ENCODE results near the gene ATG16L2.

Gene ATG16L2

GRCh38 chr11:72864702-72865655 lies 50.8 kb downstream of the ATG16L2 start:
- peak overlapping the region; percentile 69 for H3K27ac Mint-ChIP-seq
- H3K9me3 Mint-ChIP-seq: no peaks in the 10 kb centered on the region
- H3K36me3 Mint-ChIP-seq: peaks cover 37 to 53% of the 10 kb centered on the region in 2 donors
- H3K4me3 Mint-ChIP-seq: no peak overlapping the region
- ATAC-seq (replicated peaks) (peak in 1 of 2 donors; percentile 19), DNase-seq (no peak)
- H3K4me1 Mint-ChIP-seq: peaks cover 10 to 36% of the 10 kb centered on the region in 2 donors
- no peaks in the 10 kb centered on the region for H3K27me3 Mint-ChIP-seq

DNA sequence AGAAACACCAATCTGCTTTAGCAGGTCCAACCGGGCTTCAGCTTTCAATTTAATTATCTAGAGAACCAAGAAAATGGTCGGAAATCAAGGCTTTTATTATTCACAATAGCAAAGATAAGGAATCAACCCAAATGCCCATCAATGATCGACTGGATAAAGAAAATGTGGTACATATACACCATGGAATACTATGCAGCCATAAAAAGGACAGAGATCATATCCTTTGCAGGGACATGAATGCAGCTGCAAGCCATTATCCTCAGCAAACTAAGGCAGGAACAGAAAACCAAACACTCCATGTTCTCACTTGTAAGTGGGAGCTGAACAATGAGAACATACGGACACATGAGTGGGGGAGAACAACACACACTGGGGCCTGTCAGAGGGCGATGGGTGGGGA lies 53.8 kb downstream of the ATG16L2 start:
- DNase-seq (no peak), ATAC-seq (replicated peaks) (no peak)
- H3K27ac Mint-ChIP-seq: no peak overlapping the region
- no peaks in the 10 kb centered on the region for H3K27me3 Mint-ChIP-seq
- H3K9me3 Mint-ChIP-seq: no peaks in the 10 kb centered on the region
- H3K4me1 Mint-ChIP-seq: peaks cover 10 to 37% of the 10 kb centered on the region in 2 donors
- H3K4me3 Mint-ChIP-seq: no peak overlapping the region
- H3K36me3 Mint-ChIP-seq: peaks cover 46 to 65% of the 10 kb centered on the region in 2 donors

GRCh38 chr11:72869831-72870230 lies 55.6 kb downstream of the ATG16L2 start:
- ATAC-seq (replicated peaks) (no peak), DNase-seq (no peak)
- Mint-ChIP-seq H3K27ac (peak overlapping the region; percentile 52), H3K4me1 (peaks cover 8 to 27% of the 10 kb centered on the region in 2 donors), H3K27me3 (no peaks in the 10 kb centered on the region), H3K36me3 (peaks cover 43 to 58% of the 10 kb centered on the region in 2 donors), H3K4me3 (no peak overlapping the region), H3K9me3 (no peaks in the 10 kb centered on the region)

DNA sequence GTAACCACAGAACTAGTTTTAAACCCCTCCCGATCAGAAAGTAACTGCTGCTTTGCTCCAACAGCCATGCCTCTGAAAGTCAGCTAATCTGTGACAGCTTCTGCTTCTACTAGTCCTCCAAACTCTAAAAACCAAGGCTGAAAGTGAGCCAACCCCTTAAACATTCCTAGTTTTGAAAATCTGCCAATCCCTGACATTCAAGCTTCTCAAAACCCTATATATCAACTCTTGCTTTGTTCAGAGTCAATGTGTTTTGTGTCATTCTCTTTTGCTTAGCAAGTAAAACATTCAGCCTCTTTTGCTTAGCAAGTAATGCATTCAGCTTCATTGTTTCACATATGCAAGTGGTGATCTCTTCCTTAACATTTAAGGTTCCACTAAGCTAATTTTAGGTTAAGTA lies 56.9 kb downstream of the ATG16L2 start:
- DNase-seq: no peak
- Mint-ChIP-seq H3K27me3 (no peaks in the 10 kb centered on the region), H3K36me3 (peaks cover 46 to 57% of the 10 kb centered on the region in 2 donors), H3K4me3 (no peak overlapping the region), H3K9me3 (no peaks in the 10 kb centered on the region), H3K4me1 (peaks cover 5 to 23% of the 10 kb centered on the region in 2 donors), H3K27ac (no peak overlapping the region)
- ATAC-seq (replicated peaks): no peak

DNA sequence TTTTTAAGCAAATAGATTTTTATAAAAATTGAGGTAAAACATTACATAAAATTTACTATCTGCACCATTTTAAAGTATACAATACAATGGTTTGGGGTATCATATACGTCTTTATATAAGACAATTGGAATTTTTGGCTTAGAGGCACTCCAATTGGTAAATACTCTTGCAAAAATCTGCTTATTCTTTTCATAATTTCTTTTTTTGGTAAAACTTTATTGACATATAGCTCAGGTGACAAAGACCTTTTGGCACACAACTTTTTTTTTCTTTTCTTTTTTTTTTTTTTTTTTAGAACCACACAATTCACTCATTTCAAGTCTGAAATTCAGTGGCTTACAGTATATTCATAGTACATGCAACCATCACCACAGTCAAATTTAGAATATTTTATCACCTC lies 57.8 kb downstream of the ATG16L2 start:
- DNase-seq: no peak
- Mint-ChIP-seq H3K27me3 (no peaks in the 10 kb centered on the region), H3K4me3 (no peak overlapping the region), H3K36me3 (peaks cover 44 to 55% of the 10 kb centered on the region in 2 donors), H3K4me1 (peaks cover 5 to 16% of the 10 kb centered on the region in 2 donors), H3K9me3 (no peaks in the 10 kb centered on the region), H3K27ac (peak overlapping the region; percentile 48)
- ATAC-seq (replicated peaks): no peak

- DNase-seq (peak; percentile 4), ATAC-seq (replicated peaks) (peak; percentile 57 to 73)
- H3K27me3 Mint-ChIP-seq: no peaks in the 10 kb centered on the region
- no peak overlapping the region for H3K4me3 Mint-ChIP-seq
- H3K4me1 Mint-ChIP-seq: peaks cover 10 to 28% of the 10 kb centered on the region in 2 donors
- no peaks in the 10 kb centered on the region for H3K9me3 Mint-ChIP-seq
- peaks cover 41 to 50% of the 10 kb centered on the region in 2 donors for H3K36me3 Mint-ChIP-seq
- H3K27ac Mint-ChIP-seq: peak overlapping the region; percentile 89
Measured at GRCh38 chr11:72875736-72876135, 61.5 kb downstream of the ATG16L2 start.

DNA sequence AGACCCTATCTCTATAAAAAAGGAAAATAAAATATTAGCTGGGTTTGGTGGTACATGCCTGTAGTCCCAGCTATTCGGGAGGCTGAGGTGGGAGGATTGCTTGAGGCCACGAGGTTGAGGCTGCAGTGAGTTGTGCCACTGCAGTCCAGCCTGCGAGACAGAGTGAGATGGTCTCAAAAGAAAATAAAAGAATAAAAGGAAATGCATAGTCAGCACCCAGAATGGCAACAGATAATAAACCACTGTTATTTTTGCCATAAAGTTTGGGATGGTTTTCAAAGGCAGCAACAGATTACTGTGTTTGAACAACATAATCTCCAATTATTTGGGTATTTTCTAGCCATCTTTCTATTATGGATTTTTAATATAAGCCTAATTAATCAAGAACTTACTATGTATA lies 61.9 kb downstream of the ATG16L2 start:
- no peaks in the 10 kb centered on the region for H3K27me3 Mint-ChIP-seq
- peaks cover 41 to 50% of the 10 kb centered on the region in 2 donors for H3K36me3 Mint-ChIP-seq
- ATAC-seq (replicated peaks) (no peak), DNase-seq (no peak)
- H3K4me3 Mint-ChIP-seq: no peak overlapping the region
- peak overlapping the region; percentile 89 for H3K27ac Mint-ChIP-seq
- H3K9me3 Mint-ChIP-seq: no peaks in the 10 kb centered on the region
- peaks cover 14 to 32% of the 10 kb centered on the region in 2 donors for H3K4me1 Mint-ChIP-seq
